IMR-90 (cell line): ENCODE results near the gene RALGAPA2. TPM values are rescaled to one million over a fixed set of nuclear protein-coding genes. Genes with fewer than 3 reads are reported as not detected.

Experiments
- ATAC-seq: fragments of 200-7000 bp; cut with Tn5 transposase; 2 replicates; pipeline ENCODE4 v1.9.1; 2020; ENCODE audit warnings: low read depth, mild to moderate bottlenecking, moderate library complexity
- BruUV-seq: library from RNA; stranded (reverse); fragments of 400-500 nt; replicated peaks from 2 replicates; lab custom pipeline; 2021; lab: Mats Ljungman, UMichigan
- CTCF ChIA-PET: fragments of 300-600 bp; formaldehyde crosslinking; extraction: SDS; loops from one replicate; lab custom pipeline; 2021; ENCODE audit warnings: antibody characterized with exemption; lab: Yijun Ruan, JAX
- POLR2A ChIA-PET: fragments of 300-600 bp; sonication (Branson Sonifier 250); formaldehyde crosslinking; loops from one replicate; lab custom pipeline; 2022; ENCODE audit warnings: antibody characterized with exemption; ENCODE audit not compliant: unreplicated experiment; lab: Charles Lee
- DNase-seq: peaks from one replicate; pipeline ENCODE4 v3.0.0; 2013
- H2AFZ ChIP-seq: replicated peaks from 2 replicates; pipeline ENCODE3; 2013; ENCODE audit warnings: low read length, mild to moderate bottlenecking; ENCODE audit not compliant: poor library complexity
- H2AK5ac ChIP-seq: 2 replicates; pipeline ENCODE4 v1.6.1; 2013; ENCODE audit warnings: low read depth, low read length, inconsistent platforms
- H2AK9ac ChIP-seq: replicated peaks from 2 replicates; pipeline ENCODE3; 2013; ENCODE audit warnings: mild to moderate bottlenecking, low read depth, low read length, moderate library complexity; ENCODE audit not compliant: poor library complexity
- H2BK120ac ChIP-seq: 2 replicates; pipeline ENCODE4 v1.6.1; 2013; ENCODE audit warnings: low read depth, low read length, inconsistent platforms
- H2BK15ac ChIP-seq: 3 replicates; pipeline ENCODE4 v1.6.1; 2013; ENCODE audit warnings: low read depth, low read length, inconsistent platforms
- H2BK20ac ChIP-seq: 2 replicates; pipeline ENCODE4 v1.6.1; 2013; ENCODE audit warnings: low read depth, mild to moderate bottlenecking, inconsistent platforms, low read length, moderate library complexity
- H2BK5ac ChIP-seq: 2 replicates; pipeline ENCODE4 v1.6.1; 2013; ENCODE audit warnings: mild to moderate bottlenecking, low read depth, low read length, inconsistent platforms; ENCODE audit not compliant: poor library complexity, severe bottlenecking
- H3K14ac ChIP-seq: replicated peaks from 2 replicates; pipeline ENCODE4 v1.6.1; 2013; ENCODE audit warnings: low read depth, low read length, inconsistent platforms
- H3K18ac ChIP-seq: 2 replicates; pipeline ENCODE4 v1.6.1; 2013; ENCODE audit warnings: low read depth, low read length, control low read depth
- H3K23ac ChIP-seq: 2 replicates; pipeline ENCODE4 v1.6.1; 2013; ENCODE audit warnings: low read depth, low read length, inconsistent platforms
- H3K27ac ChIP-seq: 2 replicates; pipeline ENCODE4 v1.5.1; 2013; ENCODE audit warnings: mild to moderate bottlenecking, control low read depth, low read length; ENCODE audit not compliant: insufficient read depth
- H3K27me3 ChIP-seq: 2 replicates; pipeline ENCODE4 v1.6.1; 2013; ENCODE audit warnings: low read length; ENCODE audit not compliant: control insufficient read depth, insufficient read depth
- H3K36me3 ChIP-seq: 2 replicates; pipeline ENCODE4 v1.6.1; 2013; ENCODE audit warnings: low read length, mixed read lengths; ENCODE audit not compliant: control insufficient read depth, insufficient read depth
- H3K4ac ChIP-seq: 2 replicates; pipeline ENCODE4 v1.6.1; 2013; ENCODE audit warnings: low read depth, low read length, inconsistent platforms
- H3K4me1 ChIP-seq: 2 replicates; pipeline ENCODE4 v1.6.1; 2013; ENCODE audit warnings: low read length, mixed read lengths; ENCODE audit not compliant: control insufficient read depth, insufficient read depth
- H3K4me2 ChIP-seq: 2 replicates; pipeline ENCODE4 v1.6.1; 2013; ENCODE audit warnings: low read depth, mild to moderate bottlenecking, control low read depth, low read length, moderate library complexity
- H3K4me3 ChIP-seq: 2 replicates; pipeline ENCODE4 v1.5.1; 2013; ENCODE audit warnings: low read depth, mild to moderate bottlenecking, control low read depth, low read length, moderate library complexity; ENCODE audit not compliant: insufficient read depth
- H3K56ac ChIP-seq: 2 replicates; pipeline ENCODE4 v1.6.1; 2013; ENCODE audit warnings: low read length, inconsistent platforms; ENCODE audit not compliant: insufficient read depth; ENCODE audit errors: extremely low read depth
- H3K79me1 ChIP-seq, 2 experiments: 2 replicates each; pipeline ENCODE4 v1.6.1; 2013; ENCODE audit warnings: low read length in 2 of 2, inconsistent platforms in 1 of 2, low read depth in 1 of 2
- H3K9ac ChIP-seq: 2 replicates; pipeline ENCODE4 v1.6.1; 2013; ENCODE audit warnings: low read depth, low read length, control low read depth
- H3K9me1 ChIP-seq: 2 replicates; pipeline ENCODE4 v1.6.1; 2013; ENCODE audit warnings: low read length, inconsistent platforms; ENCODE audit not compliant: insufficient read depth
- H3K9me3 ChIP-seq: 2 replicates; pipeline ENCODE4 v1.6.1; 2013; ENCODE audit warnings: low read length; ENCODE audit not compliant: control insufficient read depth, insufficient read depth
- H4K20me1 ChIP-seq: 2 replicates; pipeline ENCODE4 v1.6.1; 2013; ENCODE audit warnings: low read length, inconsistent platforms; ENCODE audit not compliant: insufficient read depth
- H4K5ac ChIP-seq: 2 replicates; pipeline ENCODE4 v1.6.1; 2013; ENCODE audit warnings: mild to moderate bottlenecking, low read depth, low read length, control low read depth
- H4K8ac ChIP-seq, 2 experiments: 2 replicates each; pipeline ENCODE4 v1.6.1; 2013; ENCODE audit warnings: low read depth in 2 of 2, low read length in 2 of 2, control low read depth in 1 of 2, inconsistent platforms in 1 of 2
- H4K91ac ChIP-seq: 2 replicates; pipeline ENCODE4 v1.6.1; 2013; ENCODE audit warnings: low read depth, low read length, inconsistent platforms; ENCODE audit not compliant: insufficient read depth
- BHLHE40 ChIP-seq: fragments of 150-350 bp; IDR thresholded peaks from 2 replicates; pipeline ENCODE4 v1.6.1; 2016; ENCODE audit warnings: mild to moderate bottlenecking, low read depth, low read length
- CEBPB ChIP-seq: IDR thresholded peaks from 2 replicates; pipeline ENCODE4 v1.6.1; 2012; ENCODE audit warnings: low read depth, low read length, improper control_type of control experiment
- CHD1 ChIP-seq: IDR thresholded peaks from 2 replicates; pipeline ENCODE4 v1.6.1; 2012; ENCODE audit warnings: low read depth, low read length, improper control_type of control experiment
- FOS ChIP-seq: fragments of 150-350 bp; IDR thresholded peaks from 2 replicates; pipeline ENCODE4 v1.6.1; 2016; ENCODE audit warnings: low read depth, low read length
- MAFK ChIP-seq: IDR thresholded peaks from 2 replicates; pipeline ENCODE4 v1.6.1; 2012; ENCODE audit warnings: low read depth, low read length, improper control_type of control experiment
- MAZ ChIP-seq: IDR thresholded peaks from 2 replicates; pipeline ENCODE4 v1.6.1; 2012; ENCODE audit warnings: low read depth, mild to moderate bottlenecking, low read length, improper control_type of control experiment, moderate library complexity, borderline replicate concordance
- MXI1 ChIP-seq: IDR thresholded peaks from 2 replicates; pipeline ENCODE4 v1.6.1; 2012; ENCODE audit warnings: low read depth, mild to moderate bottlenecking, low read length, moderate library complexity, borderline replicate concordance
- NFE2L2 ChIP-seq: fragments of 150-350 bp; IDR thresholded peaks from 2 replicates; pipeline ENCODE4 v1.6.1; 2016; ENCODE audit warnings: low read depth, mild to moderate bottlenecking, low read length
- POLR2A ChIP-seq: IDR thresholded peaks from 2 replicates; pipeline ENCODE4 v1.6.1; 2012; ENCODE audit warnings: mild to moderate bottlenecking, low read depth, low read length
- RAD21 ChIP-seq: IDR thresholded peaks from 2 replicates; pipeline ENCODE4 v1.6.1; 2012; ENCODE audit warnings: low read length, improper control_type of control experiment
- RCOR1 ChIP-seq: IDR thresholded peaks from 2 replicates; pipeline ENCODE4 v1.6.1; 2012; ENCODE audit warnings: mild to moderate bottlenecking, low read length, improper control_type of control experiment; ENCODE audit not compliant: insufficient replicate concordance
- RFX5 ChIP-seq: IDR thresholded peaks from 2 replicates; pipeline ENCODE4 v1.8.0; 2012; ENCODE audit warnings: low read depth, mild to moderate bottlenecking, low read length, moderate library complexity
- SMC3 ChIP-seq: fragments of 150-350 bp; IDR thresholded peaks from 2 replicates; pipeline ENCODE4 v1.6.1; 2016; ENCODE audit warnings: low read depth, mild to moderate bottlenecking, antibody characterized with exemption, low read length, moderate library complexity
- dilution Hi-C: fragments of 300-500 bp; cut with HindIII; formaldehyde crosslinking; loops from one replicate; pipeline ENCODE4 v1.14.3; 2018; ENCODE audit warnings: low sequenced_read_pairs; ENCODE audit not compliant: unreplicated experiment
- in situ Hi-C: fragments of 300-500 bp; cut with MboI; formaldehyde crosslinking; loops from 3 replicates; pipeline ENCODE4 v1.14.3; 2019; ENCODE audit warnings: low sequenced_read_pairs, inconsistent platforms, mixed read lengths
- intact Hi-C: fragments of 100-400 bp; cut with micrococcal nuclease; formaldehyde crosslinking; loops from 2 replicates; pipeline ENCODE4 v1.10.0; 2022
- polyA plus RNA-seq, 3 experiments: library from polyadenylated mRNA; depleted of rRNA; stranded (reverse); fragments of >200 nt; gene quantifications; 2 replicates each; pipeline ENCODE4 v1.2.3, GENCODE V29; 2012; ENCODE audit warnings: low replicate concordance in 1 of 3
- total RNA-seq: library from RNA; depleted of rRNA; stranded (reverse); fragments of >200 nt; gene quantifications from 2 replicates; pipeline ENCODE4 v1.2.3, GENCODE V29; 2012
- TF ChIP-seq, protein P1 (sequence below): fragments of 150-350 bp; IDR thresholded peaks from 2 replicates; pipeline ENCODE4 v1.6.1; 2016; ENCODE audit warnings: low read depth, mild to moderate bottlenecking, low read length, moderate library complexity, borderline replicate concordance
- TF ChIP-seq, protein P2 (sequence below): fragments of 150-350 bp; IDR thresholded peaks from 2 replicates; pipeline ENCODE4 v1.6.1; 2017; ENCODE audit warnings: mild to moderate bottlenecking, antibody characterized with exemption, low read length, low read depth
- TF ChIP-seq, protein P3 (sequence below): conservative IDR thresholded peaks from 2 replicates; pipeline ENCODE4 v1.5.1; 2012; ENCODE audit warnings: mild to moderate bottlenecking, low read depth, low read length, improper control_type of control experiment

RALGAPA2 gene
- total and polyA plus RNA-seq, 2 of the 4 experiments (the other 2 are of a cell fraction), result 1.3 to 3.9 TPM

GRCh38 chr20:20719411-20719810 lies 7.0 kb upstream of the RALGAPA2 start:
- no peak for ATAC-seq
- H3K9me3 ChIP-seq, result no peaks in the 10 kb centered on the region
- no peak overlapping the region for H3K23ac ChIP-seq
- no peak overlapping the region for H3K4me3 ChIP-seq
- intact Hi-C loops (no loop called here), dilution Hi-C loops (no loop called here), in situ Hi-C loops (no loop called here)
- H4K8ac ChIP-seq, result no peak overlapping the region
- no peak overlapping the region for H3K9ac ChIP-seq
- H3K9me1 ChIP-seq, result no peaks in the 10 kb centered on the region
- no peak overlapping the region for H2BK20ac ChIP-seq
- H3K36me3 ChIP-seq, result no peaks in the 10 kb centered on the region
- no peak overlapping the region for H2AK9ac ChIP-seq
- H3K56ac ChIP-seq, result no peak overlapping the region
- H3K27me3 ChIP-seq, result no peaks in the 10 kb centered on the region
- no peak overlapping the region for H2BK5ac ChIP-seq
- H4K5ac ChIP-seq, result no peak overlapping the region
- no peak overlapping the region for H2AK5ac ChIP-seq
- ChIA-PET POLR2A (no interaction called here), CTCF (no interaction called here)
- H2AFZ ChIP-seq, result no peak overlapping the region
- BruUV-seq, result no TSS peak
- no peak overlapping the region for H3K4me2 ChIP-seq
- no peaks in the 10 kb centered on the region for H3K79me1 ChIP-seq
- H3K4ac ChIP-seq, result no peak overlapping the region
- H4K91ac ChIP-seq, result no peak overlapping the region
- no peak for TF ChIP-seq POLR2A
- TF ChIP-seq, protein P1, sequence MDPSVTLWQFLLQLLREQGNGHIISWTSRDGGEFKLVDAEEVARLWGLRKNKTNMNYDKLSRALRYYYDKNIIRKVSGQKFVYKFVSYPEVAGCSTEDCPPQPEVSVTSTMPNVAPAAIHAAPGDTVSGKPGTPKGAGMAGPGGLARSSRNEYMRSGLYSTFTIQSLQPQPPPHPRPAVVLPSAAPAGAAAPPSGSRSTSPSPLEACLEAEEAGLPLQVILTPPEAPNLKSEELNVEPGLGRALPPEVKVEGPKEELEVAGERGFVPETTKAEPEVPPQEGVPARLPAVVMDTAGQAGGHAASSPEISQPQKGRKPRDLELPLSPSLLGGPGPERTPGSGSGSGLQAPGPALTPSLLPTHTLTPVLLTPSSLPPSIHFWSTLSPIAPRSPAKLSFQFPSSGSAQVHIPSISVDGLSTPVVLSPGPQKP, result no peak
- no peak for TF ChIP-seq MXI1
- no peak for TF ChIP-seq FOS
- TF ChIP-seq RAD21, result no peak
- TF ChIP-seq, protein P2, sequence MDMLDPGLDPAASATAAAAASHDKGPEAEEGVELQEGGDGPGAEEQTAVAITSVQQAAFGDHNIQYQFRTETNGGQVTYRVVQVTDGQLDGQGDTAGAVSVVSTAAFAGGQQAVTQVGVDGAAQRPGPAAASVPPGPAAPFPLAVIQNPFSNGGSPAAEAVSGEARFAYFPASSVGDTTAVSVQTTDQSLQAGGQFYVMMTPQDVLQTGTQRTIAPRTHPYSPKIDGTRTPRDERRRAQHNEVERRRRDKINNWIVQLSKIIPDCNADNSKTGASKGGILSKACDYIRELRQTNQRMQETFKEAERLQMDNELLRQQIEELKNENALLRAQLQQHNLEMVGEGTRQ, result no peak
- TF ChIP-seq RFX5, result no peak
- no peak for TF ChIP-seq BHLHE40
- TF ChIP-seq, protein P3, sequence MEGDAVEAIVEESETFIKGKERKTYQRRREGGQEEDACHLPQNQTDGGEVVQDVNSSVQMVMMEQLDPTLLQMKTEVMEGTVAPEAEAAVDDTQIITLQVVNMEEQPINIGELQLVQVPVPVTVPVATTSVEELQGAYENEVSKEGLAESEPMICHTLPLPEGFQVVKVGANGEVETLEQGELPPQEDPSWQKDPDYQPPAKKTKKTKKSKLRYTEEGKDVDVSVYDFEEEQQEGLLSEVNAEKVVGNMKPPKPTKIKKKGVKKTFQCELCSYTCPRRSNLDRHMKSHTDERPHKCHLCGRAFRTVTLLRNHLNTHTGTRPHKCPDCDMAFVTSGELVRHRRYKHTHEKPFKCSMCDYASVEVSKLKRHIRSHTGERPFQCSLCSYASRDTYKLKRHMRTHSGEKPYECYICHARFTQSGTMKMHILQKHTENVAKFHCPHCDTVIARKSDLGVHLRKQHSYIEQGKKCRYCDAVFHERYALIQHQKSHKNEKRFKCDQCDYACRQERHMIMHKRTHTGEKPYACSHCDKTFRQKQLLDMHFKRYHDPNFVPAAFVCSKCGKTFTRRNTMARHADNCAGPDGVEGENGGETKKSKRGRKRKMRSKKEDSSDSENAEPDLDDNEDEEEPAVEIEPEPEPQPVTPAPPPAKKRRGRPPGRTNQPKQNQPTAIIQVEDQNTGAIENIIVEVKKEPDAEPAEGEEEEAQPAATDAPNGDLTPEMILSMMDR, result no peak
- no peak for TF ChIP-seq SMC3
- no peak for TF ChIP-seq RCOR1
- TF ChIP-seq MAZ, result no peak
- TF ChIP-seq CHD1, result no peak
- no peak for TF ChIP-seq NFE2L2
- no peak for TF ChIP-seq CEBPB
- no peak for TF ChIP-seq MAFK
- H2BK15ac ChIP-seq, result no peak overlapping the region
- no peak for DNase-seq
- no peaks in the 10 kb centered on the region for H4K20me1 ChIP-seq
- H3K27ac ChIP-seq, result no peak overlapping the region
- H3K18ac ChIP-seq, result no peak overlapping the region
- H2BK120ac ChIP-seq, result no peak overlapping the region
- no peak overlapping the region for H3K14ac ChIP-seq
- no peaks in the 10 kb centered on the region for H3K4me1 ChIP-seq
